ENCODE results near the gene IL1RAPL2. TPM values are rescaled to one million over a fixed set of nuclear protein-coding genes. Genes with fewer than 3 reads are reported as not detected.

IL1RAPL2 gene
- total RNA-seq, 4 donors from 2014 or later: 0.19 to 0.38 TPM; not detected in 2

- TF ChIP-seq CTCF (IDR thresholded peaks at IDR 0.05): no peak
- TF ChIP-seq POLR2A (IDR thresholded peaks at IDR 0.05): no peak
- H3K4me3 ChIP-seq (ENCODE audit: low read depth, poor library complexity, severe bottlenecking): no peak overlapping the region
- intact Hi-C loops (cut with DNase I; ENCODE audit: low total_unique reads): no loop called here
- 60 to 89% methylated on average over 2 of the region's 2 CpGs for WGBS, 2 donors
- no peak for DNase-seq (ENCODE audit: low spot score in 2 of 2)
Measured at GRCh38 chrX:105696870-105697269, 1130.9 kb downstream of the IL1RAPL2 start.

GRCh38 chrX:105697984-105698781 is 1132.2 kb downstream of the IL1RAPL2 start:
- TF ChIP-seq POLR2A (IDR thresholded peaks at IDR 0.05) (no peak), CTCF (IDR thresholded peaks at IDR 0.05) (no peak)
- 60 to 69% methylated on average over 2 of the region's 2 CpGs for WGBS, 2 donors
- no peak overlapping the region for H3K4me3 ChIP-seq (ENCODE audit: low read depth, poor library complexity, severe bottlenecking)
- intact Hi-C loops (cut with DNase I; ENCODE audit: low total_unique reads): no loop called here
- DNase-seq (ENCODE audit: low spot score in 2 of 2): no peak

GRCh38 chrX:105700331-105700730 is 1134.3 kb downstream of the IL1RAPL2 start:
- 58 to 67% methylated on average over 1 of the region's 1 CpG for WGBS, 2 donors
- no peak for TF ChIP-seq CTCF (IDR thresholded peaks at IDR 0.05)
- no peak for TF ChIP-seq POLR2A (IDR thresholded peaks at IDR 0.05)
- intact Hi-C loops (cut with DNase I; ENCODE audit: low total_unique reads): no loop called here

GRCh38 chrX:105701310-105702052 is 1135.5 kb downstream of the IL1RAPL2 start:
- 56 to 59% methylated on average over 3 of the region's 3 CpGs for WGBS, 2 donors
- intact Hi-C loops (cut with DNase I; ENCODE audit: low total_unique reads): no loop called here
- DNase-seq (ENCODE audit: low spot score in 2 of 2): no peak

More at GRCh38 chrX:105700331-105700730, 1134.3 kb downstream of the IL1RAPL2 start:
- H3K4me3 ChIP-seq (ENCODE audit: low read depth, poor library complexity, severe bottlenecking): no peak overlapping the region
- DNase-seq (ENCODE audit: low spot score in 2 of 2): no peak

GRCh38 chrX:105703876-105704275 is 1137.9 kb downstream of the IL1RAPL2 start:
- 53% methylated on average over 2 of the region's 2 CpGs for WGBS, 2 donors
- DNase-seq (ENCODE audit: low spot score in 2 of 2): no peak
- H3K4me3 ChIP-seq (ENCODE audit: low read depth, poor library complexity, severe bottlenecking): no peak overlapping the region
- intact Hi-C loops (cut with DNase I; ENCODE audit: low total_unique reads): no loop called here
- no peak for TF ChIP-seq POLR2A (IDR thresholded peaks at IDR 0.05)
- TF ChIP-seq CTCF (IDR thresholded peaks at IDR 0.05): no peak

More at GRCh38 chrX:105701310-105702052, 1135.5 kb downstream of the IL1RAPL2 start:
- no peak overlapping the region for H3K4me3 ChIP-seq (ENCODE audit: low read depth, poor library complexity, severe bottlenecking)
- no peak for TF ChIP-seq POLR2A (IDR thresholded peaks at IDR 0.05)
- no peak for TF ChIP-seq CTCF (IDR thresholded peaks at IDR 0.05)
